NOMO-1 treated with DMSO at 0.1 percent for 48 hours (cell line): ENCODE measurements around the gene ARFGEF2.
A peak's percentile ranks its signal among the peaks of the same experiment; 100 is the strongest.
"Not testable (repeated sequence)": the region's sequence is repeated elsewhere in the genome, so short reads cannot be mapped to it uniquely, and the experiment has no call there.

ENCODE experiments used
- DNase-seq: peaks from one replicate; lab custom pipeline; 2025; ENCODE audit not compliant: unreplicated experiment; lab: John Stamatoyannopoulos, UW

The ARFGEF2 gene

GRCh38 chr20:49046087-49046900 lies 124.8 kb downstream of the ARFGEF2 start, which contains the start of gene CSE1L:
Gene CSE1L, plus strand, starts transcription at chr20:49046312. Its CDS starts 12,152 bp downstream, at chr20:49058464.
- peak; percentile 96 for DNase-seq

GRCh38 chr20:49052334-49052733 lies 130.8 kb downstream of the ARFGEF2 start:
- no peak for DNase-seq

GRCh38 chr20:49054056-49054643 lies 132.6 kb downstream of the ARFGEF2 start:
- no peak for DNase-seq

GRCh38 chr20:49063279-49063678 lies 141.8 kb downstream of the ARFGEF2 start:
- no peak for DNase-seq

- DNase-seq, result no peak
These were observed 153.0 kb downstream of the ARFGEF2 start for GRCh38 chr20:49074521-49074920.

- DNase-seq, result no peak
These were observed 156.8 kb downstream of the ARFGEF2 start for GRCh38 chr20:49078310-49078709.

- not testable (repeated sequence) for DNase-seq
These were observed 160.8 kb downstream of the ARFGEF2 start for GRCh38 chr20:49082295-49082694.
